GM19035 (cell line): Measurements from ENCODE around the gene PPP1R14B.

Experiments used
- ATAC-seq: cut with Tn5 transposase; IDR thresholded peaks from one replicate; pipeline ENCODE4 v1.9.1; 2021; ENCODE audit not compliant: unreplicated experiment

PPP1R14B gene

GRCh38 chr11:64246621-64246870 lies 197 bp downstream of the PPP1R14B start:
- peak; percentile 14 for ATAC-seq

- no peak for ATAC-seq
These were observed 734 bp downstream of the PPP1R14B start for GRCh38 chr11:64245797-64246620.

GRCh38 chr11:64245401-64245796 lies 1.3 kb downstream of the PPP1R14B start:
- no peak for ATAC-seq

GRCh38 chr11:64244966-64245365 lies 1.8 kb downstream of the PPP1R14B start:
- ATAC-seq, result no peak

GRCh38 chr11:64244107-64244506 lies 2.6 kb downstream of the PPP1R14B start:
- no peak for ATAC-seq

GRCh38 chr11:64243236-64243854 lies 3.4 kb downstream of the PPP1R14B start:
- ATAC-seq, result no peak

- peak; percentile 8 for ATAC-seq
These were observed 5.0 kb downstream of the PPP1R14B start for GRCh38 chr11:64241491-64242374.

GRCh38 chr11:64241241-64241490 lies 5.6 kb downstream of the PPP1R14B start:
- ATAC-seq, result peak; percentile 64

- peak; percentile 54 for ATAC-seq
These were observed 6.1 kb downstream of the PPP1R14B start, which contains the start of gene FKBP2 for GRCh38 chr11:64240435-64241240. TSS of gene FKBP2 (plus strand) at chr11:64241095. CDS start at chr11:64242388, 1,293 bp downstream.

- ATAC-seq, result no peak
These were observed 6.9 kb downstream of the PPP1R14B start for GRCh38 chr11:64239662-64240434.

- ATAC-seq, result no peak
These were observed 7.7 kb downstream of the PPP1R14B start for GRCh38 chr11:64238999-64239398.

- no peak for ATAC-seq
These were observed 8.7 kb downstream of the PPP1R14B start for GRCh38 chr11:64238076-64238475.

- no peak for ATAC-seq
These were observed 9.2 kb downstream of the PPP1R14B start for GRCh38 chr11:64237484-64237951.

GRCh38 chr11:64235437-64236161 lies 11.1 kb downstream of the PPP1R14B start:
- ATAC-seq, result no peak

- peak; percentile 17 for ATAC-seq
These were observed 11.9 kb downstream of the PPP1R14B start for GRCh38 chr11:64234647-64235379.

- peak; percentile 33 for ATAC-seq
These were observed 12.7 kb downstream of the PPP1R14B start, which contains the start of gene VEGFB for GRCh38 chr11:64233913-64234586. TSS of gene VEGFB (plus strand) at chr11:64234584. CDS start at chr11:64234834, 250 bp downstream.

GRCh38 chr11:64232967-64233315 lies 13.8 kb downstream of the PPP1R14B start:
- no peak for ATAC-seq
